HL-60 (cell line): Measurements from ENCODE around the gene PGLYRP1.

Experiments
- DNase-seq, 2 experiments: peaks; one replicate each; pipeline ENCODE4 v3.0.0-alpha.2; 2010 to 2020; ENCODE audit warnings: low read depth in 1 of 2, low spot score in 1 of 2
- H3K27ac ChIP-seq: fragments of 250-450 bp; sonication (Bioruptor Pico); replicated peaks from 2 replicates; pipeline ENCODE4 v1.5.1; 2020; ENCODE audit warnings: mild to moderate bottlenecking, moderate library complexity
- H3K27me3 ChIP-seq: fragments of 250-450 bp; sonication (Bioruptor Pico); 2 replicates; pipeline ENCODE4 v1.5.1; 2021; ENCODE audit warnings: mild to moderate bottlenecking, moderate library complexity; ENCODE audit not compliant: insufficient read depth, poor library complexity, severe bottlenecking
- H3K4me3 ChIP-seq: replicated peaks from 2 replicates; pipeline ENCODE4 v1.5.1; 2011; ENCODE audit warnings: mild to moderate bottlenecking, control low read depth, low read length; ENCODE audit not compliant: insufficient read depth
- CTCF ChIP-seq: IDR thresholded peaks from one replicate; pipeline ENCODE4 v1.5.1; 2011; ENCODE audit warnings: low read length, control low read depth, inconsistent platforms; ENCODE audit not compliant: insufficient read depth
- GABPA ChIP-seq: IDR thresholded peaks from 2 replicates; pipeline ENCODE4 v1.6.1; 2012; ENCODE audit warnings: low read depth
- POLR2AphosphoS5 ChIP-seq: IDR thresholded peaks from 2 replicates; pipeline ENCODE4 v1.6.1; 2012; ENCODE audit warnings: low read depth
- REST ChIP-seq: IDR thresholded peaks from 2 replicates; pipeline ENCODE4 v1.6.1; 2012; ENCODE audit warnings: low read depth; ENCODE audit not compliant: insufficient replicate concordance
- SPI1 ChIP-seq: IDR thresholded peaks from 2 replicates; pipeline ENCODE4 v1.6.1; 2012; ENCODE audit warnings: low read depth, mild to moderate bottlenecking, borderline replicate concordance

Gene PGLYRP1

DNA sequence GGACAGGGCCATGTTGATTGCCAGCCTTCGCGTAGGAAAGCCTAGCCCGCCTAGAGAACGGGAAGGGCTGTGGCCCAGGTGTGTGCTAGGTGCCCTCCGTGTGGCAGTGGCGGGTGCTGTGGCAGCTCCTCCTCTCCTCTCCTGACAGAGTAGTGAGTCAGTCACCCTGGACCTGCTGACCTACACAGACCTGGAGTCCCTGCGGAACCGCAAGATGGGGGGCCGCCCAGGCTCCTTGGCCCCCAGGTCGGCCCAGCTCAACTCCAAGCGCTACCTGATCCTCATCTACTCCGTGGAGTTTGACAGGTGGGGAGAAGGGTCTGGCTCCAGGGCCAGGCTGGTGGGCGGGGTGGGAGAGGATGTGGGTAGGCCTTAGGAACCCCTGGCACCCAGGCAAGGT, 16.4 kb downstream of the PGLYRP1 start:
- no peaks in the 10 kb centered on the region for H3K27me3 ChIP-seq
- no peak overlapping the region for H3K27ac ChIP-seq
- H3K4me3 ChIP-seq = no peak overlapping the region
- TF ChIP-seq GABPA (no peak), SPI1 (no peak), POLR2AphosphoS5 (no peak), REST (no peak), CTCF (no peak)
- DNase-seq = no peak

DNA sequence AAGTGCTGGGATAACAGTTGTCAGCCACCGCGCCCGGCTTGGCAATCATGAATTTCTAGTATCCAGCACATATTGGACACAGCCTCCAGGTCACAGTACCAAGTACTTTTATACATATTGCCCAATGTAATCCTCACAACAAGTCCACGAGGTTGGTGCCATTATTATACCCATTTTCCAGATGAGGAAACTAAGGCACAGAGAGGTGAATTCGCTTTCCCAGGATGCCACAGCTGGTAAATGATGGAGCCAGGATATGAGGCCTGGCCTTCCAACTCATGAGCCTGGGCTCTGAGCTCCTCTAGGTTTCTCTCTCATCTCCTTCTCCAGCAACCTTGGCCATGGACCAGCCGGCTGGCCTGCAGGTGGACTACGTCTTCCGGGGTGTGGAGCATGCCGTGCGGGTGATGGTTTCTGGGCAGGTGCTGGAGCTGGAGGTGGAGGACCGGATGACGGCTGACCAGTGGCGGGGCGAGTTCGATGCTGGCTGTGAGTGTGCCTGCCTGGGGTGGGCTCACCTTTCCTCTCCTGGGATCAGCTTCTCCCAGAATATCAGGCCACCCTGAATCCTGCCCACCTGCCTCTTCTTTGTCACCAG, 20.1 kb downstream of the PGLYRP1 start:
- Histone ChIP-seq H3K27me3 (no peaks in the 10 kb centered on the region), H3K27ac (no peak overlapping the region), H3K4me3 (no peak overlapping the region)
- DNase-seq = no peak
- TF ChIP-seq SPI1 = no peak
- no peak for TF ChIP-seq GABPA
- no peak for TF ChIP-seq CTCF
- TF ChIP-seq REST = no peak
- no peak for TF ChIP-seq POLR2AphosphoS5

DNA sequence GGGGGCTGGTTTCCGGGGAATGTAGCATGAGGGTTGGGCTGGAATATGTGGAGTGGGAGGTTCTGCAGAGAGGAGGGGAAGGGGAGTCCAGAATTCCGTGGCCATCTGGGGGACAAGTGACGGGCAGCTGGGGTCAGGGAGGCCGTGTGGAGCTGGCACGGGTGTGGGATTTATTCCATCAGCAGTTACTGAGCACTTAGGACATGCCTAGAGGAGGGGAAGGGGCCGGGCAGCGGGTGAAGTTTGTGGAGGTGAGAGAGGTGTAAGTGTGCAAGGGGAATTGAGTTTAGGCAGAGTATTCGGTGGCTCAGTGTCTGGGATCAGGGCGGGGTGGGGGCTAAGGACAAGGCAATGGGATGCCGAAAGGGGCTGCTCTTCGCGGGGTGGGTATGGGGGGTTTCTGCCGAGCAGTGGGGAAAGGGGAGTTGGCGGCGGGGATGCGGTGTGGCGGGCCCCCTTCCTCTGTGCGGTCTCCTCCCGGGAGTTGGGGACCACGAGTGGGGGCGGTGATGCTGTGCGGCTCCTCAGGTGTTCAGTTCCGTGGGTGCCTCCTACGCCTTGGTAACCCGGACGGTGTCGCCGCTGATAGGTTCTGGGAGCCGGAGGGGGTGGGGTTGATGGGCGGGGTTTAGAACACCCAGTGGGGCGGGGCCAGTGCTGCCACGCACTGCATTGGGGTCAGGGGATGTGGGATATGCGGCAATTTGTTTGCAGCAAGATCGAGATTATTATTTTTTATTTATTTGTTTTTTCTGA, 22.2 kb downstream of the PGLYRP1 start:
- no peak overlapping the region for H3K4me3 ChIP-seq

More for the DNA sequence above, 22.2 kb downstream of the PGLYRP1 start:
- TF ChIP-seq GABPA (no peak), POLR2AphosphoS5 (no peak), REST (no peak), SPI1 (no peak), CTCF (no peak)
- DNase-seq = no peak
- no peak overlapping the region for H3K27ac ChIP-seq
- no peaks in the 10 kb centered on the region for H3K27me3 ChIP-seq
